ENCODE measurements around the gene GAL3ST2. TPM values are rescaled to one million over a fixed set of nuclear protein-coding genes. Genes with fewer than 3 reads are reported as not detected.
"Not testable (repeated sequence)": the region's sequence is repeated elsewhere in the genome, so short reads cannot be mapped to it uniquely, and the experiment has no call there.

Gene GAL3ST2
- total RNA-seq, 4 donors from 2014 or later, result 0.40 TPM; not detected in 3

DNA sequence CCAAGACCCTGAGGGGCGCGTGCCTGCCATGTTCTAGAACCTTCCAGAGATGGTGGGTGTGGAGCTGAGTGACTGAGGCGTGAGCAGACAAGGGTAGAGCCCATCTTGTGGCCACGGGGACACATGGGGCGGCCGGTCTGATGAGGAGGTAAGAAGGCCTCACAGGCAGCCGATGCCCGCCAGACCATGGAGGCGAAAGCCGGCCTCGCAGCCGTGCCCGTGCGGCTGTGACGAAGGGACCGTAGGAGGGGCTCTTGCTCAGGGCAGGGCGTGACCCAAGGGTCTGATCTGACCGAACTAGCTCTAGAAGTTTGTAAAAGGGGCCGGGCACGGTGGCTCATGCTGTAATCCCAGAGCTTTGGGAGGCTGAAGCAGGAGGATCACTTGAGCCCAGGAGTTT, 22.6 kb upstream of the GAL3ST2 start:
- H3K36me3 ChIP-seq, result peaks cover 0 to 98% of the 10 kb centered on the region in 2 donors
- WGBS, 2 donors (ENCODE audit: low coverage in 1 of 2), result 95 to 100% methylated on average over 5 to 8 of the region's 20 CpGs
- H3K27me3 ChIP-seq, result no peaks in the 10 kb centered on the region
- no peak overlapping the region for H3K4me3 ChIP-seq
- no peak overlapping the region for H3K27ac ChIP-seq
- H3K9me3 ChIP-seq, result no peaks in the 10 kb centered on the region
- ATAC-seq, result no peak
- no peaks in the 10 kb centered on the region for H3K4me1 ChIP-seq
- TF ChIP-seq POLR2A (IDR thresholded peaks at IDR 0.05) (no peak), POLR2AphosphoS5 (IDR thresholded peaks at IDR 0.05) (no peak), EP300 (IDR thresholded peaks at IDR 0.05) (no peak)
- TF ChIP-seq, protein P1, sequence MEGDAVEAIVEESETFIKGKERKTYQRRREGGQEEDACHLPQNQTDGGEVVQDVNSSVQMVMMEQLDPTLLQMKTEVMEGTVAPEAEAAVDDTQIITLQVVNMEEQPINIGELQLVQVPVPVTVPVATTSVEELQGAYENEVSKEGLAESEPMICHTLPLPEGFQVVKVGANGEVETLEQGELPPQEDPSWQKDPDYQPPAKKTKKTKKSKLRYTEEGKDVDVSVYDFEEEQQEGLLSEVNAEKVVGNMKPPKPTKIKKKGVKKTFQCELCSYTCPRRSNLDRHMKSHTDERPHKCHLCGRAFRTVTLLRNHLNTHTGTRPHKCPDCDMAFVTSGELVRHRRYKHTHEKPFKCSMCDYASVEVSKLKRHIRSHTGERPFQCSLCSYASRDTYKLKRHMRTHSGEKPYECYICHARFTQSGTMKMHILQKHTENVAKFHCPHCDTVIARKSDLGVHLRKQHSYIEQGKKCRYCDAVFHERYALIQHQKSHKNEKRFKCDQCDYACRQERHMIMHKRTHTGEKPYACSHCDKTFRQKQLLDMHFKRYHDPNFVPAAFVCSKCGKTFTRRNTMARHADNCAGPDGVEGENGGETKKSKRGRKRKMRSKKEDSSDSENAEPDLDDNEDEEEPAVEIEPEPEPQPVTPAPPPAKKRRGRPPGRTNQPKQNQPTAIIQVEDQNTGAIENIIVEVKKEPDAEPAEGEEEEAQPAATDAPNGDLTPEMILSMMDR (IDR thresholded peaks at IDR 0.05), result no peak

DNA sequence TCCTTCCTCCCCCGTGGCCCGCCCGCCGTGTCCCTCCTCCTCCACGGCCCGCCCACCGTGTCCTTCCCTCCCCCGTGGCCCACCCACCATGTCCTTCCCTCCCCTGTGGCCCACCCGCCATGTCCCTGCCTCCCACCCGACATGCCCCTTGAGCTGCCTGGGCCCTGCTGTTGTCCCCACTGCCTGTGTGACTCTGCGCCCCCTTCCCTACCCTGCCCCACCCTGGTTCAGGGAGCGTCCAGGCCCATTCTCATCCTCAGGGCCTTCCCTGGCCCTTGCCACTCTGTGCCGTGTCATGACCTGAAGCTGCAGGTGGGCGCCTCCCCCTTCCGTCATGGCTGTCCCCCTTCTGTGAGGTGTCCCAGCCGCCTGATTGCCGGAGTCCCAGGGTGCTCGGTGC, 21.5 kb upstream of the GAL3ST2 start:
- H3K36me3 ChIP-seq, result peaks cover 0 to 97% of the 10 kb centered on the region in 2 donors
- no peaks in the 10 kb centered on the region for H3K4me1 ChIP-seq
- H3K27me3 ChIP-seq, result no peaks in the 10 kb centered on the region
- WGBS, 2 donors (ENCODE audit: low coverage in 1 of 2), result no CpG with 5 or more reads among the region's 18 CpGs
- H3K27ac ChIP-seq, result no peak overlapping the region
- no peak overlapping the region for H3K4me3 ChIP-seq
- ATAC-seq, result no peak
- no peak for TF ChIP-seq POLR2AphosphoS5 (IDR thresholded peaks at IDR 0.05)
- TF ChIP-seq, protein P1 (IDR thresholded peaks at IDR 0.05), result no peak
- no peak for TF ChIP-seq EP300 (IDR thresholded peaks at IDR 0.05)
- TF ChIP-seq POLR2A (IDR thresholded peaks at IDR 0.05), result no peak
- H3K9me3 ChIP-seq, result no peaks in the 10 kb centered on the region

DNA sequence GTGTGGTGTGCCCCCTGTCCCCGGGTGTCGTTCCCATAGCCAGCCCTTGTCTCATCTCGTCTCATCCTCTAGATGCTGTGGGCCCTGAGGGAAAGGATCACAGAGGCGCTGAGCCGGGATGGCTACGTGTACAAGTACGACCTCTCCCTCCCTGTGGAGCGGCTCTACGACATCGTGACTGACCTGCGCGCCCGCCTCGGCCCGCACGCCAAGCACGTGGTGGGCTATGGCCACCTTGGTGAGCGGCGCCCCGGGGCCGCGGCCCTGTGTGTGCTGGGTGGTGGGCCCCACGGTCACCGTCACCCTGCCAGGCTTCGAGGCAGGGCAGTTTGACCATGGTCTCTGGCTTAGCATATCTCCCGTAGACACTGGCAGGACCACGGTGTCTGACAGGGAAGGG, 20.8 kb upstream of the GAL3ST2 start:
- TF ChIP-seq POLR2AphosphoS5 (IDR thresholded peaks at IDR 0.05) (no peak), EP300 (IDR thresholded peaks at IDR 0.05) (no peak), POLR2A (IDR thresholded peaks at IDR 0.05) (no peak)
- TF ChIP-seq, protein P1 (IDR thresholded peaks at IDR 0.05), result no peak
- no peak for ATAC-seq
- Histone ChIP-seq H3K27me3 (no peaks in the 10 kb centered on the region), H3K4me1 (no peaks in the 10 kb centered on the region), H3K36me3 (peaks cover 0 to 99% of the 10 kb centered on the region in 2 donors), H3K27ac (no peak overlapping the region), H3K9me3 (no peaks in the 10 kb centered on the region), H3K4me3 (no peak overlapping the region)
- 90% methylated on average over 4 of the region's 27 CpGs; no CpG with 5 or more reads in 1 of the 2 donors for WGBS, 2 donors (ENCODE audit: low coverage in 1 of 2)

DNA sequence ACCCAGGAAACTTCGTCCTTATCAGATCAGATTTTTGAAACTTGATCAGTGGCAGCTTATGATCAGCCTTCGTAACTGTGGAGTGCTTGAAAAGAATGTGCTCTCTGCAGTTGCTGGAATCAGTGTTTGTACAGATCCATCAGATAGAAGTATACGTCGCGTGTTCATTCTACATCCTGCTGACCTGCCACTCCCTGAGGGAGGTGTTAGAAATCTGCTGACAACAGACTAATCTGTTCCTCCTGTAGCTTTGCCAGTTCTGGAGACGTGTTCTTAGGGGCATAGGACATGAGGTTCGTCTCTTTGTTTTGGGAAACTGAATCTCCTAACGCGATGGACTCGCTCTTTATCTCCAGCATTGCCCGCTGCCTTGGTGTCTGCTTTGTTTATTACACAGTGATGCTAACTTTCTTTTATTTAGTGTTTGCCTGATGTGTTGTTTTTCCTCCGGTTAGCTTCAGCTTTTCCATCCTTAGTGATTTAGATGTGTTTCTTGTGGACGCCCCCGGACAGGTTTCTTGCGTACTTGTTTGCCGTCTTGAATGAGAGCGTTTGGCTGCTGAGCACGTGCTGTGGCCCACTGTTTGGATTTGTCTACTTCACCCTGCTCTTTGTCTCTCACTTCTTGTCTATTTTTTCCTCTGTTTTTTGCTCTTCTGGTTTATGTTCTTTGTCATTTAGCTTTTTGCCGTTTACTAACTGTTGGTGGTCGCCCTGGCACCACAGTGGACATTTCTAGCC, 17.4 kb upstream of the GAL3ST2 start:
- WGBS, 2 donors (ENCODE audit: low coverage in 1 of 2), result 83% methylated on average over 16 to 17 of the region's 20 CpGs
- Histone ChIP-seq H3K27me3 (no peaks in the 10 kb centered on the region), H3K36me3 (peaks cover 0 to 94% of the 10 kb centered on the region in 2 donors), H3K4me3 (no peak overlapping the region), H3K27ac (no peak overlapping the region), H3K9me3 (no peaks in the 10 kb centered on the region), H3K4me1 (no peaks in the 10 kb centered on the region)
- TF ChIP-seq EP300 (IDR thresholded peaks at IDR 0.05) (no peak), POLR2AphosphoS5 (IDR thresholded peaks at IDR 0.05) (no peak), POLR2A (IDR thresholded peaks at IDR 0.05) (no peak)
- TF ChIP-seq, protein P1 (IDR thresholded peaks at IDR 0.05), result no peak
- no peak for ATAC-seq

DNA sequence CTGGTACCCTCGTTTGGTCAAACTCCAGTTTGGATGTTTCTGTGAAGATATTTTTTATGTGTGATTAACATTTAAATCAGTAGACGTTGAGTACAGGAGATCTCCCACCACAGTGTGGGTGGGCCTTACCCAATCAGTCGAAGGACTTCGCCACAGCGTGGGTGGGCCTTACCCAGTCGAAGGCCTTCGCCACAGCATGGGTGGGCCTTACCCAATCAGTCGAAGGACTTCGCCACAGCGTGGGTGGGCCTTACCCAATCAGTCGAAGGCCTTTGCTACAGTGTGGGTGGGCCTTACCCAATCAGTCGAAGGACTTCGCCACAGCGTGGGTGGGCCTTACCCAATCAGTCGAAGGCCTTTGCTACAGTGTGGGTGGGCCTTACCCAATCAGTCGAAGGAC, 16.7 kb upstream of the GAL3ST2 start:
- not testable (repeated sequence) for H3K9me3 ChIP-seq, H3K4me1 ChIP-seq, H3K27ac ChIP-seq, H3K27me3 ChIP-seq, H3K4me3 ChIP-seq, ATAC-seq
- H3K36me3 ChIP-seq, result peaks cover 0 to 94% of the 10 kb centered on the region in 2 donors
- 90 to 93% methylated on average over 4 to 6 of the region's 16 CpGs for WGBS, 2 donors (ENCODE audit: low coverage in 1 of 2)

Measured in gastroesophageal sphincter (tissue), 4 donors.